Measurements from ENCODE around the gene EIF4G3. TPM values are rescaled to one million over a fixed set of nuclear protein-coding genes. Genes with fewer than 3 reads are reported as not detected.

EIF4G3 gene
- total and polyA plus RNA-seq, 2 donors (not counting 3 experiments of a cell fraction or from before 2014, with no cell fraction given), result 40.7 to 78.5 TPM

- Histone ChIP-seq H3K4me2 (ENCODE audit: insufficient read depth, low read length) (no peak overlapping the region), H2AFZ (ENCODE audit: low read depth, low read length) (no peak overlapping the region), H3K27ac (ENCODE audit: insufficient read depth, low read depth, low read length) (no peak overlapping the region), H3K4me1 (ENCODE audit: control insufficient read depth, extremely low read depth, insufficient read depth, low read length) (peaks cover 4% of the 10 kb centered on the region), H3K79me2 (ENCODE audit: control insufficient read depth, insufficient read depth, low read length) (no peaks in the 10 kb centered on the region), H3K4me3 (replicated peaks in 1 of 3; ENCODE audit: insufficient read depth in 1 of 3, low read depth in 1 of 3, low read length in 3 of 3) (no peak overlapping the region), H3K9me3 (replicated peaks; ENCODE audit: control insufficient read depth, insufficient read depth, low read length) (no peaks in the 10 kb centered on the region), H4K20me1 (replicated peaks; ENCODE audit: control insufficient read depth, extremely low read depth, insufficient read depth, low read length) (no peaks in the 10 kb centered on the region), H3K36me3 (ENCODE audit: control insufficient read depth in 2 of 2, extremely low read depth in 1 of 2, insufficient read depth in 2 of 2, low read length in 2 of 2) (peaks cover 0 to 2% of the 10 kb centered on the region in 2 experiments), H3K9me1 (replicated peaks; ENCODE audit: control insufficient read depth, extremely low read depth, insufficient read depth, low read length) (no peaks in the 10 kb centered on the region), H3K27me3 (ENCODE audit: control insufficient read depth in 2 of 2, insufficient read depth in 2 of 2, low read length in 2 of 2) (no peaks in the 10 kb centered on the region), H3K9ac (replicated peaks; ENCODE audit: extremely low read depth, insufficient read depth, low read length) (no peak overlapping the region)
- intact Hi-C loops (cut with micrococcal nuclease), result no loop called here
- no peak for FAIRE-seq
- dilution Hi-C loops (cut with MboI; ENCODE audit: extremely low pct_ligation_motif_present, low sequenced_read_pairs), result no loop called here
- BruUV-seq (replicated peaks), result no TSS peak
- DNase-seq (ENCODE audit: low read depth, low spot score), result no peak
- ChIA-PET CTCF (interaction anchor here (2.3 kb wide), 1 partner anchor 316 kb away, joined by 10 read pairs; no protein-coding TSS in a partner anchor), POLR2A (no interaction called here)
- TF ChIP-seq CTCF (IDR thresholded peaks at IDR 0.05; ENCODE audit: extremely low read depth in 1 of 2, insufficient read depth in 1 of 2, low read depth in 1 of 2, low read length in 2 of 2) (no peak), POLR2A (IDR thresholded peaks at IDR 0.05; ENCODE audit: low read depth, low read length) (no peak), JUN (IDR thresholded peaks at IDR 0.05; ENCODE audit: borderline replicate concordance, insufficient read depth, insufficient read length, low read depth) (no peak), MYC (IDR thresholded peaks at IDR 0.05; ENCODE audit: low read depth, low read length) (no peak), GATA2 (IDR thresholded peaks at IDR 0.05; ENCODE audit: insufficient read depth, insufficient read length, low read depth, low read length) (no peak), FOS (IDR thresholded peaks at IDR 0.05; ENCODE audit: borderline replicate concordance, insufficient read depth, low read length) (no peak), MAX (IDR thresholded peaks at IDR 0.05; ENCODE audit: insufficient read depth, insufficient read length) (no peak), EZH2 (IDR thresholded peaks at IDR 0.05; ENCODE audit: borderline replicate concordance, low read depth, low read length, severe bottlenecking) (no peak), POLR2AphosphoS5 (IDR thresholded peaks at IDR 0.05; ENCODE audit: insufficient read depth, low read depth, low read length) (no peak)
These were observed 297.9 kb downstream of the EIF4G3 start for GRCh38 chr1:20878799-20879198.

Data from endothelial cell of umbilical vein (primary cell).